Measurements from ENCODE around the gene KL.

The KL gene

GRCh38 chr13:33017323-33017929 lies 1.2 kb downstream of the KL start:
- Histone ChIP-seq H3K4me3 (ENCODE audit: low read depth in 1 of 2, low read length in 1 of 2) (peak overlapping the region; percentile 70 to 76), H3K4me1 (ENCODE audit: control insufficient read depth in 1 of 2, insufficient read depth in 1 of 2, low read depth in 1 of 2, low read length in 1 of 2) (peaks cover 24 to 26% of the 10 kb centered on the region in 2 experiments), H3K27me3 (peaks cover 97% of the 10 kb centered on the region), H3K36me3 (no peaks in the 10 kb centered on the region), H3K9me3 (no peaks in the 10 kb centered on the region), H3K27ac (no peak overlapping the region)
- TF ChIP-seq, protein P1, sequence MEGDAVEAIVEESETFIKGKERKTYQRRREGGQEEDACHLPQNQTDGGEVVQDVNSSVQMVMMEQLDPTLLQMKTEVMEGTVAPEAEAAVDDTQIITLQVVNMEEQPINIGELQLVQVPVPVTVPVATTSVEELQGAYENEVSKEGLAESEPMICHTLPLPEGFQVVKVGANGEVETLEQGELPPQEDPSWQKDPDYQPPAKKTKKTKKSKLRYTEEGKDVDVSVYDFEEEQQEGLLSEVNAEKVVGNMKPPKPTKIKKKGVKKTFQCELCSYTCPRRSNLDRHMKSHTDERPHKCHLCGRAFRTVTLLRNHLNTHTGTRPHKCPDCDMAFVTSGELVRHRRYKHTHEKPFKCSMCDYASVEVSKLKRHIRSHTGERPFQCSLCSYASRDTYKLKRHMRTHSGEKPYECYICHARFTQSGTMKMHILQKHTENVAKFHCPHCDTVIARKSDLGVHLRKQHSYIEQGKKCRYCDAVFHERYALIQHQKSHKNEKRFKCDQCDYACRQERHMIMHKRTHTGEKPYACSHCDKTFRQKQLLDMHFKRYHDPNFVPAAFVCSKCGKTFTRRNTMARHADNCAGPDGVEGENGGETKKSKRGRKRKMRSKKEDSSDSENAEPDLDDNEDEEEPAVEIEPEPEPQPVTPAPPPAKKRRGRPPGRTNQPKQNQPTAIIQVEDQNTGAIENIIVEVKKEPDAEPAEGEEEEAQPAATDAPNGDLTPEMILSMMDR (IDR thresholded peaks at IDR 0.05): no peak

DNA sequence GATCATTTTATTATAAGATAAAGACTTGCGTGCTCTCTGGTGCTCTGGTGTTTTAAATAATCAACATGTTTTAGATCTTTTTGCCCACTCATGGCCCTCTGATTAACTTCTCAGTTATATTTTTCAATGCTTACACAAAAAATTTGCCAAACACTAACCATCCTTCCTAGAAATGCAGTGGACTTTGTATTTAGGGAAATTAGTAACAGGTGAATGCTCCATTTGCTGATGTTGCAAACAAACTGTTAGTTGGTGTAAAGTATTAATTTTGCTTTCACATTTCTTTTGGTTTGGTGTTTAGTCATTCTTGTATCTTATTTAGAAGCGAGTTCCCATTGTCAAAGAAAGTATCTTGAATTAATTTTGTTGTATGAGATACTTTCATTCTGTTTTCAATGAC lies 2.7 kb downstream of the KL start:
- H3K36me3 ChIP-seq: no peaks in the 10 kb centered on the region
- TF ChIP-seq, protein P1 (IDR thresholded peaks at IDR 0.05): no peak
- H3K4me3 ChIP-seq (ENCODE audit: low read depth in 1 of 2, low read length in 1 of 2): no peak overlapping the region
- H3K9me3 ChIP-seq: no peaks in the 10 kb centered on the region
- H3K27me3 ChIP-seq: peaks cover 93% of the 10 kb centered on the region
- H3K4me1 ChIP-seq (ENCODE audit: control insufficient read depth in 1 of 2, insufficient read depth in 1 of 2, low read depth in 1 of 2, low read length in 1 of 2): peaks cover 24 to 26% of the 10 kb centered on the region in 2 experiments
- H3K27ac ChIP-seq: no peak overlapping the region

- Histone ChIP-seq H3K4me3 (ENCODE audit: low read depth in 1 of 2, low read length in 1 of 2) (no peak overlapping the region), H3K4me1 (ENCODE audit: control insufficient read depth in 1 of 2, insufficient read depth in 1 of 2, low read depth in 1 of 2, low read length in 1 of 2) (no peaks in the 10 kb centered on the region), H3K27me3 (peaks cover 54% of the 10 kb centered on the region), H3K9me3 (no peaks in the 10 kb centered on the region), H3K27ac (no peak overlapping the region), H3K36me3 (no peaks in the 10 kb centered on the region)
- TF ChIP-seq, protein P1 (IDR thresholded peaks at IDR 0.05): no peak
These were observed 6.8 kb downstream of the KL start for GRCh38 chr13:33022986-33023385.

- H3K27me3 ChIP-seq: peaks cover 32% of the 10 kb centered on the region
- H3K9me3 ChIP-seq: no peaks in the 10 kb centered on the region
- no peak overlapping the region for H3K4me3 ChIP-seq (ENCODE audit: low read depth in 1 of 2, low read length in 1 of 2)
- H3K27ac ChIP-seq: no peak overlapping the region
- no peaks in the 10 kb centered on the region for H3K4me1 ChIP-seq (ENCODE audit: control insufficient read depth in 1 of 2, insufficient read depth in 1 of 2, low read depth in 1 of 2, low read length in 1 of 2)
- H3K36me3 ChIP-seq: no peaks in the 10 kb centered on the region
- TF ChIP-seq, protein P1 (IDR thresholded peaks at IDR 0.05): no peak
These were observed 9.1 kb downstream of the KL start for GRCh38 chr13:33025220-33025744.

- Histone ChIP-seq H3K4me3 (ENCODE audit: low read depth in 1 of 2, low read length in 1 of 2) (no peak overlapping the region), H3K4me1 (ENCODE audit: control insufficient read depth in 1 of 2, insufficient read depth in 1 of 2, low read depth in 1 of 2, low read length in 1 of 2) (no peaks in the 10 kb centered on the region), H3K36me3 (no peaks in the 10 kb centered on the region), H3K27ac (no peak overlapping the region), H3K27me3 (peaks cover 18% of the 10 kb centered on the region), H3K9me3 (no peaks in the 10 kb centered on the region)
- TF ChIP-seq, protein P1 (IDR thresholded peaks at IDR 0.05): no peak
These were observed 10.4 kb downstream of the KL start for GRCh38 chr13:33026489-33027152.
